HG02571 (cell line): ENCODE measurements around the gene NR4A1.
"Not testable (repeated sequence)": the region's sequence is repeated elsewhere in the genome, so short reads cannot be mapped to it uniquely, and the experiment has no call there.

Experiments used
- ATAC-seq: cut with Tn5 transposase; IDR thresholded peaks from one replicate; pipeline ENCODE4 v1.9.1; 2021; ENCODE audit warnings: mild to moderate bottlenecking, moderate library complexity; ENCODE audit not compliant: unreplicated experiment

The NR4A1 gene

DNA sequence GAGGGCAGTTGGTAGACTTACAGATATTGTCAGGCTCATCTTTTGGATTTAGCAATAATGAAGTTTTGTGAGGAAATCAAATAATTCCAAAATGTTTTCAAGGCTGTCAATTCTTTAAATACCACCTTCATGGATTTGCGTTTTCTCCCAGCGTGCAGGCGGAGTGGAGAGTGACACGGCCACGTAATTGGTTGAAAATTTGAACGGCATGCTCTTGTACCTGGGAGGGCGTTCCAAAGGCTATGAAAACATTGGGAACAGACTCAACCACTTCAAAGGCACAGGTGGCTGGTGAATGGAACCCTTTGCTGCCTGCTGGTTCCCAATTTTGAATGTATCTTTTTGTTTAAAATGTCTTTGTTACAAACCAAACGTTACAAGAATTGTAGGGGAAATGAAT lies 40.6 kb downstream of the NR4A1 start:
- ATAC-seq: no peak

DNA sequence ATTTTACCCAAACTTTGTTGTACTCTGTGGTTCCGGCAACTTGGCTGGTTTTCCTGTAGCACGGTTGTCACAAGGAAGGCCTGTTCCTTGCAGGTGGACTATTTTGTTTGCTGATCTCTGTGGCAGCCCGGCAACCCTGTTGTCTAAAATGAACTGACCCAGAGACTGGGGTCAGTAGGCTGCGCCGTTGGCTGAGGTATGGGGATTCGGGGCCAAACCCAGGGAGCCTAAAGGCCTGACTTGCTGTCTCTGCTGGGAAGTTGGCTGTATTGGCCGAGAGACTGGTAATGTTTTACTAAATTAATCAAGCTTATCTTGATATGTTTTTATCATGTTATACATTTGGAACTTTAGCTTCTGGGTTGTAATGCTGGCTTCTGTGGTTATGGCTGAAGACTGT lies 42.1 kb downstream of the NR4A1 start:
- no peak for ATAC-seq

DNA sequence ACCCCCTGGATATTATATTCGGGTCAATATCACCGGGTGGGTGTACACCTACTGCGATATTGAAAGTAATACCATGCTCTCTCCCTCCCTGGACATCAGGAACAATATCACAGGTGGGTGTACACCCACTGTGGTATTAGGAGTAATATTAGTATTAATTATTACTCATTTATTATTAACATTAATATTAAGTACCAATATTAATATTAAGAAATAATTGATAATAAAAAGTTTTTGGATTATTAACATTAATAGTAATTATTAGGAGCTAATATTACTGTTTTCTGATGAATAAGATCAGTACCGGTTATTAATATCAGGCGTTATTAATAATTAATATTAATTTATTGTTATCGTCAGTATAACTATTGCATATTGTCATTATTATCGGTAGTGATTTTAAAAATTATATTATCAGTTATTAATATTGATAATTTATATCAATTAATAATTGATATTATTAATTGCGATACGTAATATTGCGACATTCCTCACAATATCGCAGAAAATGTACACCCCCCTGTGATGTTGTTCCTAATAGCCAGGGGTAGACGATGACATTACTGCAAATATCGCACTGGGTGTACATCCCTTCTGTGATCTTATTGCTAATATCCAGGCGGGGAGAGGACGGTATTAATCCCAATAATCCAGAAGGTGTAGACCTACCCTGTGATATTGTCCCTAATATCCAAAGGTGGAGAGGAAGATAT lies 45.2 kb downstream of the NR4A1 start:
- no peak for ATAC-seq

DNA sequence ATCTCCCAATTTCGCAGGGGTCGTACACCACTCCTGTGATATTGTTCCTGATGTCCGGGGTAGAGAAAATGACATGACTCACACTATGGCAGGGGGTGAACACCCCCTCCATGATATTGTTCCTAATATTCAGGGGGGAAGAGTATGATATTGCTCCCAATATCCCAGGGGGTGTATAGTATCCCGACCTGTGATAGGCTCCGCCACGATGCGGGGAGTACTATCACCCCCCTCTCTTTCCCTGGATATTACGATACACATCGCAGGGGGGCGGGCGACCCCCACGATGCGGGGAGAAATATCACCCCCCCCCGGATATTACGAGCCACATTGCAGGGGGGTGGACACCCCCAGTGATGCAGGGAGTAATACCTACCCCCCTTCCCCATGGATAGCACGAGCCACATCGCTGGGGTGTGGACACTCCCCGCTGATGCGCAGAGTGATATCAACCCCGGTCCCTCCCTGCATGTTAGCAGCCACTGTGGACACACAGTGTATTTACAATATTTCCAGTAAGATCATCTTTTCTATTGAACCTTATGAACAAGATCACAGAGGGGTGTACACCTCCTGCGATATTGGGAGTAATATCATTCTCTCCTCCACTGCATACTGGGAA lies 45.9 kb downstream of the NR4A1 start:
- ATAC-seq: no peak

DNA sequence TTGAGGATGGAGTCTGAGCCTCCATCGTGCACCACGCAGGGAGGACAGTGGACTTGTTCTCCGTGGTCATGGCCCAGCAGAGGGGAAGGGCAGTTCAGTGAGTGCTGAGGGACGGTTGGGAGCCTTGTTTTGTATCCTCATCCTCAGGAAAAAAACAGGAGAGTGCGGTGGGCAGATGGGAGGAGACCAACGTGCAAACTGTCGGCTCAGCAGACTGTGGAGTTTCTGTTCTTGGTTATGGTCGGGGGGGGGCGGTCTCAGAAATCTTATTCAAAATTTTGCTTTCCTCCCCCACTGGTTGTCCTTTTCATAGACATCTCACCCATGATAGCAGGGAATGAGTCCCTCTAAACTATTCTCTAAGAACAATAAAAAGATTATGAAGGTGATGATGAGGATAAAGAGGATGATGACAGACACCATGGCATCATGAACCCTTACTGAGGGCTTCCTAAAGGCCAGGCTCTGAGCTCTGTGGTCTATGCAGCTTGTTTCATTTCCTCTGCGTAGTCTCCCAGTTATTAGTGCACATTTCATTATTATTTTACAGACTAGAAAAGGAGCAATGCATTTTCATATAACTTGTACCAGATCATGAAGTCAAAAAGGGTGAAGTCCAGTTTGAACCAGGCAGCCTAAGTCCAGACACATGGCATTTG lies 53.3 kb downstream of the NR4A1 start:
- ATAC-seq: not testable (repeated sequence)
